Hematopoietic multipotent progenitor cell treated with erythropoietin and hydrocortisone succinate and interleukin-3 and kit ligand, for 15 days (in vitro differentiated cells): ENCODE data around the gene SAMD13.
"Not testable (repeated sequence)": the region's sequence is repeated elsewhere in the genome, so short reads cannot be mapped to it uniquely, and the experiment has no call there.

ENCODE experiments used
- DNase-seq: peaks from one replicate; pipeline ENCODE4 v3.0.0-alpha.2; 2015; ENCODE audit warnings: low spot score

SAMD13 gene

DNA sequence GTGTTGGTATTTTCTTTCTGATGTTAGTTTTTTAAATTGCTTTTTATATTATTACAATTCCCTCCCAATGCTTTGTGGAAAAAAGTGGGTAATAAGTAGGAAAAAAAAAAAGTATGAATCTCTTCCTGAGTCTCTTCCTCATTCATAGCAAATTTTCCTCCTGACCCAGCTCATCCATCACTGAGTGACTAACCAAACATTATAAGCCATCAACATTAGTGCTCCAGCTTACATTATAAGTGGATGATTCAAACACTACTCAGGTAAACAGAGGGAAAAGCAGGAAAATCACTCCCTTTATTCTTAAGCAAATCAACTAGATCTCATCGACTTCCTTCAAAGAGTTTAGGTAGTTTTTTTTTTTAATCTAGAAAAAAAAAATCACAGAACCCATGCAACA lies 15.4 kb upstream of the SAMD13 start:
- no peak for DNase-seq

DNA sequence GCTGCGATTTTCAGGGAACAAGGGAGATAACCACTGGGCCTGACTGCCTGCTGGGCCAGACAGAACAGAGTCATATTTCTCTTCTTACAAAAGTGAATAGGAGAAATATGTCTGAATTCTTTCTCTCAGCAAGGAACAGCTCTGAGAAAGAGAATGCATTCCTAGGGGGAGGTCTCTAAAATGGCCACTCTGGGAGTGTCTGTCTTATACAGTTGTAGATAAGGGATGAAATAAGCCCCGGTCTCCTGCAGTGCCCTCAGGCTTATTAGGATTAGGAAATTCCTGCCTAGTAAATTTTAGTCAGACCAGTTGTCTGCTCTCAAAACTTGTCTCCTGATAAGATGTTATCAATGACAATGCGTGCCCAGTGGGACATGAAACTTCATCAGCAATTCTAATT lies 14.1 kb upstream of the SAMD13 start:
- not testable (repeated sequence) for DNase-seq

DNA sequence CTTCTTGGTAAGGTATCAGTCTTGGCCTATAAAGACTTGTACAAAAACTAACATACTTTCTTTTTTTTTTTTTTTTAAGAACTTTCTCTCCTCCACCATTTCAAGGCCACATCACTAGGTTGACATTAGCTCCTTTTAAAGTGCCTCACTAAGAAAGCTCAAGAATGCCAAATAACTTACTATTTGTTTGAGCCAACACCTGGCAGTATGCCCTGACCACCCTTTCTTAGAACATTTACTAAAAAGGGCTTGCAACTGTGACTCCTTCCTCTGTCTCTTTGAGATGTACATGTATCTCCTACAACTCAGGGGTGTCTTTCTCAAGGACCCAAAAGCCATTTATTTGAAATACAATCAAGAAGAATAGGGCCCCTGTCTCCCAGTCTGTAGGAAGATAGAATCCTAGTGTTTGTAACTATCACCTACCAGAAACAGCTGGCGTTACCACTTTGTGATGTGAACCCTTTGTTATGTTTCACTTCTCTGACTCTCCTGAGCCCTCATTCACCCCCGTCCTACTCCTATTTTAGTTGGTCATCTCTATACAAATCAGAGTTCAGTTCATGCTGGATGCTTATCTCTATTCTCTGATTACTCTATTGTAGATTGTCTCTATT lies 12.2 kb upstream of the SAMD13 start:
- no peak for DNase-seq

DNA sequence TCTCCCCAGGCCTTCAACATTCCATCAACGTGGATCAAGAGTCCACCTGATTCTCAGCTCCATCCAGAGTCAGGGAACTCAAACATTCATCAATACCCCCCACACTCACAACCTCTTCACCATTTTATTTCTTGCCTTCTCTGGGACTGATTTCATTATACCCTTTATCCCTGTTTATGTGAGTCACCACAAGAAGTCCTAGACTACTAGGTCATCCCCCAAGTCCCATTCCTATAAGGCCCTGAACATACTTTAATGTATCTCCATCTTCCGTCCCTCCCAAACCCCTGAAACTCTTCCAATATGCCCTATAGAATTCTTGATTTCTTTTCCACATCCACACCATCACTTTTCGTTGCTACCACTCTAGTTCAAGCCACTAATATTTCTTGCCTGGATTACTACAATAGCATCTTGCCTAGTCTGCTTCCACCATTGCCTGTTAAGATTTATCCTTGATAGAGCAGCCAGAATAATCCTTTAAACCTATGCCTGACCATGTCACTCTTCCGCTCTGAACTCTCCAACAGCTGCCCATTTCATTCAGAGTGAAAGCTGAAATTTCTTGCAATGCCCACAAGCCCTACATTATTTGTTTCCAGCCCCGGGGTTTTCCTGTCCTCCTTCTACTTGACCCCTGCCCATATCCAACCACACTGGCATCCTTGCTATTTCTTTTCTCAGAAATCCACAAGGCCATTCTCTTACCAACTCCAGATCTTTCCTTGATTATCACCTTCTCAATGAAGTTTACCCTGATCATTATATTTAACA lies 9.4 kb upstream of the SAMD13 start:
- no peak for DNase-seq

DNA sequence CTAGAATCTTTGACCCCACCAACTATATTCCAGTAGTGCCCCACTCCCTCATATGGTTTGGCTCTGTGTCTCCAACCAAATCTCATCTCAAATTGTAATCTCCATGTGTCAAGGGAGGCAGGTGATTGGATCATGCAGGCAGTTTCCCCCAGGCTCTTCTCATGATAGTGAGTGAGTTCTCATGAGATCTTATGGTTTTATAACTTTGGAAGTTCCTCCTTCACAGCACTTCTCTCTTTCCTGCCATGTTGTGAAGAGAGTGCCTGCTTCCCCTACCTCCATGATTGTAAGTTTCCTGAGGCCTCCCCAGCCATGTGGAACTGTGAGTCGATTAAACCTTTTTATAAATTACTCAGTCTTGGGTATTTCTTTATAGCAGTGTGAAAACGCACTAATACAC lies 7.7 kb upstream of the SAMD13 start:
- DNase-seq = no peak

DNA sequence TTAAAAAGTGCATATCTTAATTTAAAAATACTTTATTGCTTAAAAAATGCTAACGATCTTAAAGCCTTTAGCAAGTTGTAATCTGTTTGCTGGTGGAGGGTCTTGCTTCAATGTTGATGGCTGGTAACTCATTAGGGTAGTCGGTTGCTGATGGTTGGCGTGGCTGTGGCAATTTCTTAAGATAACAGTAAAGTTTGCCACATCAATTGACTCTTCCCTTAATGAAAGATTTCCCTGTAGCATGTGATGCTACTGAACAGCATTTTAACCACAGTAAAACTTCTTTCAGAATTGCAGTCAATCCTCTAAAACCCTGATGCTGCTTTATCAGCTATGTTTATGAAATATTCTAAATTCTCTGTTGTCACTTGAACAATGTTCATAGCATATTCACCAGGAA lies 6.8 kb upstream of the SAMD13 start:
- DNase-seq = no peak

DNA sequence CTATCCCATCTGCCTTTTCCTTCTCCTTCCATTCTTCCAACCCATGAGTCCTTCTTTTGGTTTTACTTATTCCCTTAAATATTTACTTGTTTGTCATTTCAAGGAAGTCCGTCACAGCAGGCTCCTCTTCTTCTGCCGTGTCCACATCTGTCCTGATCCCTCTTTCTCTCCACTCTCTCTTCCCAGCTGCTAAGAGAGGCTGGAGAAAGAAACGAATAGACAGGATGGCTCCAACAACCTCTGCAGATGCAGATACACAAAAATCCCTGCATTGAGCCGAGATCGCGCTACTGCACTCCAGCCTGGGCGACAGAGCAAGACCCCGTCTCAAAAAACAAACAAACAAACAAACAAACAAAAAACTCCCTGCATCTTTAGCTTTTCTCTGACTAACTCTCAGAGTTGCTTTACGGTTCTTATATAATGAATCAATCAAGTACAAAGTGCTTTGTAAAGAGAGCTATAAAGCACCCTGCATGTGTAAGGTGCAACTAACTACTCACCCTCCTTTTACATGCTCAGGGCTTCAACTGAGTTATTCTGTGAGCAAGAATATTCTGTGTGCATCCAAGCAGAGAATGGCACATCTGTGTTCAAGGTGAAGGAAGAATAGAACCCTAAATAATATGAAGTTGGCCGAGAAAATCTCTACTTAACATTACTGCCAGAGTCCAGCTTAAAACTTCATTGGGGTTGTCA lies 3.8 kb upstream of the SAMD13 start:
- no peak for DNase-seq

DNA sequence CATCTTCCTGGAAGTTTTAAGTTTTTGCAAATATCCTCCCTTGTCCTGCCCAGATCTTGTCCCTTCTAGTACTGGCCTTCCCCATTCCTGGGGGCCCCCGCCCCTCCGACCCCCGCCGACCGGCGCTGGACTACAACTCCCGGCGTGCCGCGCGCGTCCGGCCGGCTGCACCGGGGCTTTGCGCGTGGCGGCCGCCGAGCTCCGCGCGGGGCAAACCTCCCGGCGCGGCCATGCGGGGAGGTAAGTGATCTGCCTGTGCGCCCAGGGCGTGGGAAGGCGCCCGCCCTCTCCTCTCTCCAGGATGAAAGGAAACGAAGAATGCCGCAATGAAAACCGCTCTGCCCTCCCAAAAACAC lies 3.2 kb upstream of the SAMD13 start:
- peak; percentile 20 for DNase-seq

DNA sequence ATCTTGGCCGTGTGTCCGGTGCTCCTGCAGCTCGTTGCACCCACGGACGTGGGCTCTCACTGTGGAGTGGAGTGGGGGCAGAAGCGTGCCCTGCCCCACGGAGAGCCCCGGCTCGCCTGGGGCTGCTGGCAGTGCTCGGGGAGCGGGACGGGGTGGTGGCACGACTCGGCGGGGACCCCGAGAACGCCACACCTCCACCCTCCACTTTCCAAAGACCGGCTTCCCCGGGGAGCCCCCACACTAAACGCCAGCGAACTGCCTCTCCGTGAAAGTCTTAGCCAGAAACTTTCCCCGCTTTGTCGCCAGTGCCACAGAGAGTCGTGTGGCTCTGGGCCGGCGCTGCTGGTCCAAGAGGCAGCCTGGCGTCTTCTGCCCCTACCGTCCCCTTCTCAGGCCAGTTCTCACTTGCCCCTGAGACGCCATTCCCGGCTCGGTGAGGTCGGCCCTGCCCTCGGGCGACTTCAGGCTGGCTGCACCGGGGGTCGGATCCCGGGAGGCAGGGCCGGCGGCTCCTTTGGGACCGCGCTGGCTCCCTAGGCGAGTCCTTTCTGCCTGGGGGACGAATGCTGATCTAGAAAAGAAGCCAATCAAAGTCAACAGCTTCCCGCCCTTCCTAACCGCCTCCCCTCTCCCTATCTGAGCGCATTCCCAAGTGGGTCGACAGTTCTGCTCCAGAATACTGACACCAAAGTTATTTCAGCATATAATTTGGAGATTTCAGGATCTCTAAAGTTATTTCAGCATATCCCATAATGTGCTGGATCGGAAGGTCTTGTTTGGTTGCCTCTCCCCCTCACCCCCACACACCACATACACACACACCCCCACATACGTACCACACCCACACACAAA lies 2.6 kb upstream of the SAMD13 start:
- DNase-seq = no peak

DNA sequence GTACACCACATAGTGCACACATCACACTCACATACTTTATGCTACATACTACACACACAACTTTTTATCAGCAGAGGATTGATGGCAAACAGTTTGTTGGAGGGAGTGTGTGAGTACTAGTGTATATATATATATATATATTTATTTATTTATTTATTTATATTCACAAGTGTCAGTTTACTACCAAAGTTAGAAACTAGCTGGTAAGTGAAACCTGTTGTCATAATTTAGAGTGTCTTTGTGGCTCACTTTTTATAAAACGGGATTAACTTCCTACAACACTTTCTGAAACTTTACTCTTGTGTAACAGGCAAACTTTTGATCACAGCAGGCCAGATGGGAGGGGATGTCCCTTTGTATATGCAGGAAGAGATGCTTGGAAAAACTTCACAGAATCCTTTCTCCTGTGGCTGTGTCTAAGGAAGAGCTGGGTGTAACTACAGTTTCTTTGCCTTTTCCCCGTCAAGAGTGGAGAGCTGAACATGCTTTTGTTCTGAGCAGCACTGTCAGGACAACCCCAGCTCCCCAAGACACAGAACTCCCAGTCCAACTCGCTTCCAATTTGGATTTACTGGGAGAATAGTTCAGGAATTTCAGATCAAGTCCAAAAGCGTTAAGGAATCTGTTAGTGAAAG lies 1.9 kb upstream of the SAMD13 start:
- DNase-seq = no peak

DNA sequence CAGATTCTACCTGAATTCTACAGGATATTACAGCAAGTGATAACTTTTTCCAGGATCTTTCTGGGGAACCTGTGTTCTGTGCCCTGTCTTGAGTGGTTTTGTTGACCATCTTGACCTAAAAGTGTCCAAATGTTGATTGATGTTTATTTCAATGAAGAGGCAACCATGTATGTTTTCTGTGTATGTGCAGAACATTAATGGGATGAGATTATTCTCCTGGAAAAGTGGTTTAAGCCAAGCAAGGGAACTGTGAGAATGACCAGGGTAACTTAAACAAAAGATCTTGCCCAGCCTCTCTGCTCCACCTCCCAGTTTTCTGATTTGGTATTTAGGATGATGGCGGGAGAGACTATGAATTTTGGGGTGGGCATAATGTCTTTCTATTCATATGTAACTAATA lies 1.0 kb upstream of the SAMD13 start:
- DNase-seq = no peak

DNA sequence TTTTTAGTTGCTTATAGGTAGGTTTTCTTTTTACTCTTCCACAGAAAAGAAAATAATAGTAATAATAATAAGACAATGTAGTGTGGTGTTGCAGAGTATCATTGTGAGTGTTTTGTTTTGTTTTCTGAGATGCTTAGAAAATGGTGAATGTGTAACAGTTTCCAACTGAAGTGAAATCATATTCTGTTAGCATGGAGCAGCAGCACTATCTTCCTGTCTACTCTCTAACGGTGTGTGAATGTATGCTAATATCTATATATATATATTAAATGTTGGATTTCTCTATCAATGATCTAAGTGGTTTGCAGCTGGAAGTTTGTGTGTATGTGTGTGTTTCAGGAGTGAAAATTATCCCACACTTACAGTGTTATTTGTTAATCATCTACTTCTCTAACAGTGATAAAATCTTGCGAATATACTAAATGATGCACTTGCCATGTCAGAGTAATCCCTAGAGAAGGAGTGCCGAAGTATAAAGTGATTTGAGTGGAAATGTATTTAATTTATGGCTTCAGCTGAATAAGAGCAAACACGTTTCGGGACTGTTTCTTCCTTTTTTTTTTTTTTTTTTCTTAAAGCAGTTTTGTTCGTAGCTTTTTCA lies 377 bp downstream of the SAMD13 start:
- no peak for DNase-seq

DNA sequence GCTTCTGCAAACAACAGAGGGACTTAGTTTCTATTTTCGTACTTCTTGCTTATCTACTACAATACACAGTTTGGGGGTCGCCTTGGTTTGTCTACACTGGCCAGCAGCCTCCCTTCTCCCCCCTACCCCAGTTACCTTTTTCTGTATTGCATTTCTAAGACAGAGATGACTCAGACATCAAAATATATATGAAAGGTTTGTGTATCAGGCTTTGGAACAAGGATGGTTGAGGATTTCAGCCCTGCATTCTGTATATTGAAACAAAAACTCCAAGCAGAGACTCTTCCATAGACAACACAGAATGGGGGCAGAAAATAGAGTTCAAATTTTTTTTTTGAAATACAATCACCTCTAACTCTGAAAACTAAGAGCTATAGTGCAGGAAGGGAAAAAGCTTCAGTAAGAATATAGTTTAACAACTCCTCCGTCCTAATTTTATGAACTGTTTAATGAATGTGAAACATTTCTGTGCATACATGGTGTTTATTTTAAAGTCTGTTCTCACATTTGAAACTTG lies 1.9 kb downstream of the SAMD13 start:
- DNase-seq = no peak

DNA sequence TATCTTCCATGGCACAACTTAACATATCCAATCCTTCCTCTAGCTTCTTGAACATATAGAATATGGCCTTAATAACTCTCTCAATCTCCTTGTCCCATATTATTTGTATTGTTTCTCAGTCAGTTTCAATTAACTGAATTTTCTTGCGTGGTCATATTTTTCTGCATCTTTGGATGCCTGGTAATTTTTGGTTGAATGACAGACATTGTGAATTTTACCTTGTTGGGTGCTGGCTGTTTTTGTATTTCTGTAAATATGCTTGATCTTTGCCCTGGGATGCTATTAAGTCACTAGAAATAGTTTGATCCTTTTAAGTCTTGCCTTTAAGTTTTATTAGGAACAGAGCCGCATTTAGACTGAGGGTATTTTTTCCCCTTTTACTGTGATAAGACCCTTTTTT lies 5.9 kb downstream of the SAMD13 start:
- DNase-seq = no peak

DNA sequence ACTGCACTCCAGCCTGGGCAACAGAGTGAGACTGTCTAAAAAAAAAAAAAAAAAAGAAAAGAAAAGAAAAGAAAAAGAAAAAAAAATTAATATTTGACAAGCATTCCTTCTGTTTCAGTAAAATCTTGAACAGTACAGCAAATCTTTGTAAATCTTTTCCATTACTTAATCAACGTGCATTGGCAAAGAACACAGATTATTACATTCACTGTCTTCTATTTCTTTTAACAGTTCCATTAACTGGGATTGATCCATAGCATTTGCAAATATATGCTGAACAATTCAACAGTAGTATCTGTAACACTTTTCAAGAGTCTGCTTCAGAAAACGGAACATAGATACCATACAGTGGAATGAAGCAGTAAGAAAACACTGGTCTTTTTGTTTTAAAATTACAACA lies 9.8 kb downstream of the SAMD13 start:
- no peak for DNase-seq

DNA sequence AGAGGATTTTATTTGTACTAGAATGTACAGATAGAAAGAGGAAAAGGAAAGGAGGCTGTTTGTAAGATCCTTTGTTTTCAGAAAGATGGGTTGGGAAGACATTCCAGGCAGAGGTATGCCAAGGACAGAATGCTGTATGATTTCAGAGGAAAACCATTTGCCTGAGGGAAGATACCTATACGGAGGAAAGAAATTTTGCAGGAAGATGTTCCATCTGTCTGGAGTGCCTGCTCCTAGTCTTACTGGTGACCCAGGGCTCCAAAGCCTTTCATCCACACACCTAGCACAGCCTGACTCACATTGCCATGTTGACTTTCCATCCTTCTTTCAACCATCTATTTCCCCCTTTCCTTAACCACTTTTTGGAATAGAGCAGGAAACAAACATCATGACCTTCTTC lies 18.2 kb downstream of the SAMD13 start:
- no peak for DNase-seq

DNA sequence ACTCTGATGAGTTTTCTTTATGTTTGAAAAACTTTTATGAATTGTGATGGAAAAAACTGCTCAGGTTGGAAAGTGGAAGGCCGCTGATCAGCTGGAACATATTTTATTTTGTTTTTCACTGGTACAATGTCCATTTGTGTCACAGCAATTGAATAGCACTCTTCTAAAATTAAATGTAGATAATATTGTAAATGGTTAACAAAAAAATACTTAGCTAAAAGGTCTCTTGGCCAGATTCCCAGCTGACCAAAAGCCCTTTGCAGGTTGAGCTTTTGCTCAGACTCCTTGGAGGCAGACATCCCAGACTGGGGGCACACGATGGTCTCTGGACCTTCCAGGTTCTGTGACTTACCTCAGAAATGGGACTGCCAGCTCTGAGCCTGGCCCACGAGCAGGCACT lies 26.3 kb downstream of the SAMD13 start:
- no peak for DNase-seq

DNA sequence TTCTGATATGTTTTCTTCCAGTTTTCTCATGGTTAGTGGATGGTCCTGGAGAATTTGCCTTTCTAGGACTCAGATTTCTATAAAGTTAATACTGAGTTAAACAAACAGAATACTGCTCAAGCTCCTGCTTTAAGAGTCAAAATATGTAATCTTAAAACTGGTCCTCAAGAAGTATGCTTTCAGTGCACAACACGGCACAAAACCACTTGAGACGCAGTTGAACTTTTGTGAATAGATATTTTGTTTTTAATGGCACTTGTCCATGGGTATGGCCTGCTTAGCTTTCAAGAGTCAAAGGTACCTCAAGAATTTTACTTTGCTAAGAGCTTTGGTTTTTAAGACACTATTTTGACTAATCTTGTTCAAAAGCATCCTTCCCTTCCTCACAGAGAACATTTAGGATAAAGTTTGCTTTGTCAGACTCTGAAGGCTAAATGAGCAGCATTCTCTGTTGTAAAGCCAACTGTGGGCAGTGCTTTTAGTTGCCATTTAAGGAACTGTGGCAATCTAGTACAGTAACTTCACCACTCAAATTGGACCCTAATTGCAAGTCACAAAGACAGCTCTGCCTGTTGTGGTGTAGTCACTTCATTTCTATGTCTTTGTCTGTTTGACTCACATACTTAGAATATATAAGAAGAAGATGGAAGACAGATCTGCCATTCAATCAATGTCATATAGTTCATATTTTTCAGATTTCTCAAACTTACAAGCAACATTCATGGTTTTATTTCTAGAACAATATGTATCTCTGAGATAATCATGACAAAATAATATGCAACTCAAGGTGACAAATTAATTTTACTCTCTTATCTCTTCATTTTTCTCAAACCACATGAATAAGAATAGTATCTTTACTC lies 28.8 kb downstream of the SAMD13 start:
- no peak for DNase-seq

DNA sequence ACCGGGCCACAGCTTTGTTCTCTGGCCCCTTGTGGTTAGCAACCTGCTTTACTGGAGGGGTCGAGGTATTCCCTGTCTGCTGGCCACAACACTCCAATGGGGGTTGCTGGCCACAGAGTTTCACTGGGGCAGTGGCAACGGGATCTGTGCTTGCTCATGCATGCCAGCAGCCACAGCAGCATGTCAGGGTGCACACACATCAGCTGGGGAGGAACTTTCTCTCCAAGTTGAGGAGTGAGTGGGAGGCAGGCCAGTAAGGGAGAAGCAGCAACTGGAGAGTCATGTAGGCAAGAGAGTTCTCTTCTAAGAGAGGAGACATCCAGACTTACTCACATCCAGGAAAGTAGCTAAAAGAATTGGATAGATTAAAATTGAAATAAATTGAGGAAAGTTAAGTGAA lies 38.0 kb downstream of the SAMD13 start:
- no peak for DNase-seq

DNA sequence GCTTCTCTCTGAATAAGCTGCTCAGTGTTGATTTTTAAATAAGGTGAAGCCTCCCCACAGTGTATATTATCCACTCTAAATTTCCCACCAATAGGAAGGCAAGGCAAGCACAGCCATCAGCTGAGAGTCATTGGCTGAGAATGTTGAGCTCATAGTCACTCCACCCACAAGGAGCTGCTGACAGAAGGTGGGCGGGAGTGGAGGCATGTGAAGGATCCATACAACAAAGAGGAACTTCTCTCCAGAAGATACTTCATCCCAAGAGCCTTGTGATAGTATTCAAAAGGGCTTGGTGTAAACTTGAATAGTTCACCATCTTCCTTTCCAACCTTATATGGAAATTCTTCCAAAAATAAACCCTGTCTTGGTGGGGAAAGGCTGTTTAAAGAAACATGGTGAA lies 42.8 kb downstream of the SAMD13 start:
- DNase-seq = no peak

DNA sequence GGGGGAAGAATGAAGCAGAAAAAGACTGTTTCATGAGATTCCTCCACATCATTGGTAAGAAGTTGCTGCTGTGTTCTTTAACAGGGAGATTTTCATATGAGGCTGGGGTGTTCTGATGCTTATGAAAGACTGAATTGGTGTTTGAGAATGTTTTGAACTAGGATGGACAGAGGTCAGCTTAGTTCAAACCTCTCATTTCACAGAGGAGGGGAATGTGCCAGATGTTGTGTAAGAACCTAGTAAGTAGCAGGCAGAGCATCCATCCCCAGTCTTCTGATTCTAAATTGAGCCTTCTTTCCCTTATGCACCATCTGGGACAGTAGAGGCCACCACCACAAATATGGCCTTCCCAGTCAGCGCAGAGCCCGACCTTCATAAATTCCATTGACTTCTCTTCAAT lies 43.7 kb downstream of the SAMD13 start:
- DNase-seq = no peak
